ENCODE results near the gene IKZF3.

- TF ChIP-seq, protein P1, sequence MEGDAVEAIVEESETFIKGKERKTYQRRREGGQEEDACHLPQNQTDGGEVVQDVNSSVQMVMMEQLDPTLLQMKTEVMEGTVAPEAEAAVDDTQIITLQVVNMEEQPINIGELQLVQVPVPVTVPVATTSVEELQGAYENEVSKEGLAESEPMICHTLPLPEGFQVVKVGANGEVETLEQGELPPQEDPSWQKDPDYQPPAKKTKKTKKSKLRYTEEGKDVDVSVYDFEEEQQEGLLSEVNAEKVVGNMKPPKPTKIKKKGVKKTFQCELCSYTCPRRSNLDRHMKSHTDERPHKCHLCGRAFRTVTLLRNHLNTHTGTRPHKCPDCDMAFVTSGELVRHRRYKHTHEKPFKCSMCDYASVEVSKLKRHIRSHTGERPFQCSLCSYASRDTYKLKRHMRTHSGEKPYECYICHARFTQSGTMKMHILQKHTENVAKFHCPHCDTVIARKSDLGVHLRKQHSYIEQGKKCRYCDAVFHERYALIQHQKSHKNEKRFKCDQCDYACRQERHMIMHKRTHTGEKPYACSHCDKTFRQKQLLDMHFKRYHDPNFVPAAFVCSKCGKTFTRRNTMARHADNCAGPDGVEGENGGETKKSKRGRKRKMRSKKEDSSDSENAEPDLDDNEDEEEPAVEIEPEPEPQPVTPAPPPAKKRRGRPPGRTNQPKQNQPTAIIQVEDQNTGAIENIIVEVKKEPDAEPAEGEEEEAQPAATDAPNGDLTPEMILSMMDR (IDR thresholded peaks at IDR 0.05) = no peak
- no peak for TF ChIP-seq EP300 (IDR thresholded peaks at IDR 0.05)
- TF ChIP-seq POLR2AphosphoS5 (IDR thresholded peaks at IDR 0.05) = no peak
These were observed 153.8 kb downstream of the IKZF3 start for GRCh38 chr17:39709998-39710964.

All from suprapubic skin (tissue), 4 donors.